A549 treated with ZK216348 at 1 μM for 4 hours (cell line): ENCODE data around the gene USP21. TPM values are rescaled to one million over a fixed set of nuclear protein-coding genes. Genes with fewer than 3 reads are reported as not detected.

Source experiments
- total RNA-seq: library from RNA; stranded (reverse); fragments of 200-300 nt; extraction: Qiagen RNA extraction; gene quantifications from 5 replicates; pipeline ENCODE4 v1.2.3, GENCODE V29; 2022; ENCODE audit warnings: low read depth

USP21 gene, protein sequence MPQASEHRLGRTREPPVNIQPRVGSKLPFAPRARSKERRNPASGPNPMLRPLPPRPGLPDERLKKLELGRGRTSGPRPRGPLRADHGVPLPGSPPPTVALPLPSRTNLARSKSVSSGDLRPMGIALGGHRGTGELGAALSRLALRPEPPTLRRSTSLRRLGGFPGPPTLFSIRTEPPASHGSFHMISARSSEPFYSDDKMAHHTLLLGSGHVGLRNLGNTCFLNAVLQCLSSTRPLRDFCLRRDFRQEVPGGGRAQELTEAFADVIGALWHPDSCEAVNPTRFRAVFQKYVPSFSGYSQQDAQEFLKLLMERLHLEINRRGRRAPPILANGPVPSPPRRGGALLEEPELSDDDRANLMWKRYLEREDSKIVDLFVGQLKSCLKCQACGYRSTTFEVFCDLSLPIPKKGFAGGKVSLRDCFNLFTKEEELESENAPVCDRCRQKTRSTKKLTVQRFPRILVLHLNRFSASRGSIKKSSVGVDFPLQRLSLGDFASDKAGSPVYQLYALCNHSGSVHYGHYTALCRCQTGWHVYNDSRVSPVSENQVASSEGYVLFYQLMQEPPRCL
- 15.0 to 24.1 TPM (median 20.5 TPM) in 5 replicates for total RNA-seq

DNA sequence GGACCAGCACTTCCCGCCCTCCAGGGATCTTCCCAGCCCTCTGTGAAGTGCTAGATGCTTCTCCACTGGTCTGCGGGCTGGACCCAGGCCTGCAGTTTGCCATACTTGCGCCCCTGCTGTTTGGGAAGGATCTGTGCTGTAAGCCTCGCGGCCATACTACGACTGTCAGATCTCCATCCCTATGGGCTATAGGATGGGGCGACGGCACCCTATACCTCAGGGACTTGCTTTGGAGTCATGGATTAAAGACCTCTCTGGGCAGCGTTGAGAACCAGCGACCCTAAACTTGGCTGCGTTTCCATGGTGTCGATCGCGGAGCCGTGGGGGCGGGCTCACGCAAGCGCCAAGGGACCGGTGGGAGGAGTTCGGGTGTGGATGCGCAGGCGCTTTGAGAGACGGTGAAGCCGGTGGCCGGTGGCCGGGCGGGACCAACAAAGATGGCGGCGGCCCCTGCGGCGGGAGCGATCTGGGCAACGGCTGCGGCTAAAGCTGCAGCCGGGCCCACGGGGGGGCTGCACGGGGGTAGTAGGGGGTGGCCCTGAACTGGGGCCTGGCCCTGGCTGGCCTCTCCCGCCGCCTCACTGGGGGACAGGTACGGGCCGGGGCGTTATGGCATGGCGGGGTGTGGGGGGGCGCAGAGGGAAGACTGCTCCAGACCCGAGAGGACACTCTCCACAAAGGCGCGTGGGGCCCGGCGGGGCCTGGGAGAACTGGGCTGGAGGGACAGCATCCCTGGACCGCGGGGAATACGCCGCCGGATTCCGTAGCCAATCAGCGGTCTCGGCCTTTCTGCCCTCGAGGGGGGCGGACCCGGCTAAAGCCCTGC, at the start of gene USP21:
TSS of gene USP21 (plus strand) at position 414 of the 826 bp plus-strand sequence. CDS start 1,141 bp downstream, outside the sequence.

DNA sequence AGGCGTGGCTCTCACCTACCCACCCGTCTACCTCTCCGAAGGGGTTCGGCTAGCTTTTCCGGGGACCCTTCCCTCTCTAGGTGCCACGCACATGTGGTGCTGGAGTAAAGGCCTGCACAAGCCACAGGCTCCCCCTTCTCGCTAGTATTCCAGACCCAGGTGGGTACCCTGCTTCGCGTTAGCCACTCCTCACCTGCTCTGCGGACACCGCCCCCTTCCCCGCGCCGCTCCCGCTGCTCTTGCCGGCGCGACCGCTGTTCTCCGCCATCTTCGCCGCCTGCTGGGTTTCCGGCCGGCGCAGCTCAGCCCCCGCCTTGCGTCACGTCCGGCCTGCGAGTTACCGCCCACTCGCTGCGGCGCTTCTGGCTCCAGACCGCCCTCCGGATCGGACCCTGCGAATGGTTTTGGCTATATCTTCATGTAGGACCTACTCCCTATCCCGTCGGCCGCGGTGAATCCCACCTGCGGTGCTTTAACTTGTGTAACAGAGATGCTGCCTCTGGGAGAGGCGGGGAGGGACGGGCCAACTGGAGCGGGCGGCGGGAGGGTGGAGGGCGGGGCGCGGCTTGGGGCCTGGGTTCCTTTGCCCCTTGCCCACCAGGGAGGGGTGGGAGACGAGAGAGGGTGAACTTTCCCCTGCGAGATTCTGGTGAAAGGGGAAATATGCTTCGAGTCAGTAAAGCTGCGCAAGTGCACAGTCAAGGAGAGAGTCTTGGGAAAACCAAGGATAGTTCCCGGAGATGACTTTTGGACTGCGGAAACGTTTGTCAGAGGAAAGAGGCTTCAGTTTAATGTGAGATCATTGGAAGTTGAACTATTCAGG, 41.3 kb upstream of the USP21 start, which contains the start of the genes NIT1 and PFDN2:
TSS of gene NIT1 (plus strand) at position 347 of the 823 bp plus-strand sequence. CDS start at position 419, 72 bp downstream.
TSS of gene PFDN2 (minus strand) at position 279 of the 823 bp plus-strand sequence. CDS start at position 268, 11 bp downstream.

DNA sequence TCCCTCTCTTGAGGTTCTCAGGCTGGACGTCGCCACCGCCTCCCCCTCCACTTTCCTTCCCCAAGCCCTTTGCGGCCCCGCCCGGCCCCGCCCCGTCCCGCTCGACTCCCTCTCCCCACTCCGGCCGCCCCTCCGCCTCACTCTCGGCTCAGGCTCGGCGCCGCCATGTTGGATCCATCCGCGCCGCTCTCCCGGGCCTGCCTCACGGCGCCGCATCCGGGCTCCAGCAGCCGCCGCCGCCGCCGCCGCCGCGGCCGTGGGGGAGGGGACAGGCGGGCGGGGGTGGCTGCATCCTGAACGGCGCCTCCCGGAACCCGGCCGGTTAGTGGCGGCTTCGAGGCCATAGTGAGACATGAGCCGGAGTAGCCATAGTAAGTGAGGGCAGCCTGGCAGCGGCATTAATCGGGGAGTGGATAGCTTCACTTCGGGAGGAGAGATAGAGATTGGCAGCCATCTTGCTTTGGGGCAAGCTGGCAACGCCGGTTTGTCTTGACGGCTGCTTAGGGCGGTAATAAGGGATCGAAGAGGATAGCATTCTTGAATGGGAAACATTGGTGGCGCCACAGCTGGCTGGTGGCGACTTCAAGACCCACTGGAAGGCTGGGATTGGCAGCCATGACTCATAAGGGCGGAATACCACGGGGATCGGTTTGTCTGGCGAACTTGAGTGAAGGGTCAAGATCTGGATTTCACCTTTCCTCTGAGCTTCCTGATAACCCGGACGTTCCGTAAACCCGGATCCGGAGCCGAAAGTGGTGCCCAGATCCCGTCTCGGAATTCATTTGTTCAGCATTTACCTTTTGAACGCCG, 26.7 kb upstream of the USP21 start, which contains the start of gene DEDD:
TSS of gene DEDD (minus strand) at position 258 of the 810 bp plus-strand sequence. CDS start 8,205 bp downstream, outside the sequence.

DNA sequence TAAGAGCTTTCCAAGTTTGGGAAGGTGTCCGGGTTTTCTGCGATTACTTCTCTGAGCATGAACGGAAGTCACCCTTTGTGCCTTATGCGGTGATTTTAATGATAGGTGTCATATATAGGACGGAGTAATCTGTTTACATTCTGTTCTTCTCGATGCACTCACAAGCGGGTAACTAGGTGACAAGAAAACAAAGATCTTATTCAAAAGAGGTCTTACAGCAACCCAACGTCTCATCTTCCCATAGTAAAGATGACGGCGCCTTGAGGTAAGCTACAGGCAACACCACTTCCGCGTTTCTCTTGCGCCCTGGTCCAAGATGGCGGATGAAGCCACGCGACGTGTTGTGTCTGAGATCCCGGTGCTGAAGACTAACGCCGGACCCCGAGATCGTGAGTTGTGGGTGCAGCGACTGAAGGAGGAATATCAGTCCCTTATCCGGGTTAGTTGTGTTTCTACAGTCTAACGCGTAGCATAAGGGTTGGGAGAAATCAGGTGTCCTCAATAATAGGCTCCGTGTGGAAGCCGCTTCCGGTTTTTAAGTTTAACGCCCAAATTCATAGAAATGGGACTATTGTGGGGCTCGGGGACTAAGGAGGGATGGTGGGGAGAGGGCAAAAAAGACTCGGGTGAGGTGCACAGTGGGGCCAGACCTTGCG, 5.5 kb upstream of the USP21 start, which contains the start of gene UFC1:
TSS of gene UFC1 (plus strand) at position 297 of the 656 bp plus-strand sequence. CDS start at position 317, 20 bp downstream.

DNA sequence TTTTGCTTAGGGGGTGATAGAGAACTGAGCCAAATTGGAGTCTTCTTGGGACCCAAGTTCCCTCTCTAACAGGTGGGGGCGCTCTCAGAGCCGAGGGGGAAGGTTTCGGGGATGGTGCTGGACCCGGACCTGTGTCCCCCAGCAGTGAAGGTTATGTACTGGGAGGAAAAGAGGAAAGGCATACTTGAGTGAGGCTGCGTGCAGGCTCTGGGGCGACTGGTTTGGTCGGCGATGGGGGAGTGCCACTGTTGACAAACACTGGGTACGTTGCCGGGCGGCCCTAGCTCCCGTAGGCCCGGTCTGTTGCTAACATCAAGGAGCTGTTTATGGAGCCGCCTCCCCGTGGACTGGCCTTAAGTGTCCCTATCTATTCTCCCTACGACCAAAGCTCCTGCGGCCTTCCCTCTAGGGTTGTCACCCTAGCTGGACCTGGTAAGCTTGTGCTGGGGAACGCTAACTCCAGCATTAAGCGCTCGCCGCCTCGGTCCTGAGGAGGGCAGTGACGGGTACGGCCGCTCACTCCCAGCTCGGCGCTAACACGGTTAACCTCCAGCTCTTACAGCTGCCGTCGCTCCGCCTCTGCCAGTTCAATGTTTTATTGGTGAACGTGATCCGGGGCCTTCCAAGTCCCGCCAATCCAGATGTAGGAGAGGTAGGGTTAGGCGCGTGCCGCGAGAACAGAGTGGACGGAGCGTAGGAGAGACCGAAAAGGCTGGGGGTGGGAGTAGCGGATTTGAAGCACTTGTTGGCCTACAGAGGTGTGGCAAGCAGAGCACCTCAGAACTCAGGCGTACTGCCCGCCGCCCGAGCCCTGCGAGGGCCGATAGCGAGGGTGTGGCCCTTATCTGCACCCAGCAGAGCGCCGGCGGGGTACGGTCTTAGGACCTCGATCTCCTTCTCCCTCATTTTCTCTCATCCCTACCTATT, 6.7 kb downstream of the USP21 start, which contains the start of gene PPOX:
TSS of gene PPOX (plus strand) at position 685 of the 927 bp plus-strand sequence. CDS start 422 bp downstream, outside the sequence.

DNA sequence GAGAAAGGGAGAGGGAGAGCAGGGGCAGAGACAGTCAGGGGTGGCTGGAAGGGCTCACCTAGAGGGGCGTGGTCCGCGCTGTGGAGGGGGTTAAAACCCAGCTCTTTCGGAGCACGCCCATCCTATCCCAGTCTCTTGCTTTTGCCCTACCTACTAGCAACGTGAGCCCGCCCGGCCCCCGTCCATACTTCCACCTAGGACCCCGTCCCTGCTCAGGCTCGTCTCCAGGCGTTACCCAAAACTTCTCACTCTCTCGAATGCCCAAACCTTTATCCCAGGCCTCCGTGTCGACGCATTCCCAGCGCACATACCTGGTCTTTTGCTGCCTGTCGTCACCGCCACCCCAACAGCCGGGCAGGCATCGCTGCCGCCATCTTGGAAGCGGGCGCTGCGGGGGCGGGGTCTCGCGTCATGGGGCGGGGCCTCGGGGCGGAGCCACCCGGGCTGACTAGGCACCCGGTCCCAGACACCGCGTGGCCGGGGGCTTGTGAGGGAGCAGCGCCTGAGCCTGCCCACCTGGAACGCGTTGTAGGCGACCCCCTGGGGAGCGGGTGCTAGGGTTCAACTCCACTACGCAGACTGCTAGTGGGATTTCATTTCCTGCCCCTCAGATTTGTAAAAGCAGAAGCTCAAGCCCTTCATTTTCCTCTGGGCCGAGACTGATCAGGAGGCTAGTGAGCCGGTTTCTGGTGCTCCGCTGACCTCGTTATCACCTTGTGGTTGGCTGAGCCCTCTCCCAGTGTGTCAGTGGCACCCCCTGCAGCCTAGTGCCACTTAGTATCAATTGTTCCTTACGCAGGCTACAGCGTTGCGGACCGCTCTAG, 18.0 kb downstream of the USP21 start, which contains the start of gene B4GALT3:
TSS of gene B4GALT3 (minus strand) at position 396 of the 824 bp plus-strand sequence. CDS start 1,447 bp downstream, outside the sequence.

DNA sequence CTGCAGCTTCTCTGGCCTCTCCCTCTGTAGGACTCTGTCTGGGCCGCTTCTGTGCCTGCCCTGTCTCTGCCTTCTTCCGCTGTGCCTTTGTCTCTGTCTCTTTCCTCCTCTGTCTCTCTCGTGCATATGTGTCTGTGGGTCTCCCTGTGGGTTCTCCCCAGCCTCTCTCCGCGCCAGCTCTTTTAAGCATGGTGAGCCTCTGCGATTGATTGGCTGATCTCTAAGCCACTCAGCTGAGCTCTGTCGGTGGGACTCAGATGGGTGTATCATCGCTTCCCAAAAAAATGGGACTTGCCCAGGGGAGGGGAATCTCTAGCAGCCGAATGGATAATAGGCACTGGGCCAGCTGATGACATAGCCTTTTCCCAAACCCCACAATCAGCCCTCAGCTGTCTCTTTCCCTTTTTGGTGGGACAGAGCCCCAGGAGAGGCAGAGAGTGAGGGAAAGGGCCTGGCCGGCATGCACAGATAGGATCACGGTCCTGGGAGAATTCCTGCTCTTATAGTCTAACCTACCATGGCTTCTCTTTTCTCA, 39.7 kb downstream of the USP21 start, which contains the start of gene ADAMTS4:
TSS of gene ADAMTS4 (minus strand) at position 158 of the 535 bp plus-strand sequence. CDS start 427 bp downstream, outside the sequence.

DNA sequence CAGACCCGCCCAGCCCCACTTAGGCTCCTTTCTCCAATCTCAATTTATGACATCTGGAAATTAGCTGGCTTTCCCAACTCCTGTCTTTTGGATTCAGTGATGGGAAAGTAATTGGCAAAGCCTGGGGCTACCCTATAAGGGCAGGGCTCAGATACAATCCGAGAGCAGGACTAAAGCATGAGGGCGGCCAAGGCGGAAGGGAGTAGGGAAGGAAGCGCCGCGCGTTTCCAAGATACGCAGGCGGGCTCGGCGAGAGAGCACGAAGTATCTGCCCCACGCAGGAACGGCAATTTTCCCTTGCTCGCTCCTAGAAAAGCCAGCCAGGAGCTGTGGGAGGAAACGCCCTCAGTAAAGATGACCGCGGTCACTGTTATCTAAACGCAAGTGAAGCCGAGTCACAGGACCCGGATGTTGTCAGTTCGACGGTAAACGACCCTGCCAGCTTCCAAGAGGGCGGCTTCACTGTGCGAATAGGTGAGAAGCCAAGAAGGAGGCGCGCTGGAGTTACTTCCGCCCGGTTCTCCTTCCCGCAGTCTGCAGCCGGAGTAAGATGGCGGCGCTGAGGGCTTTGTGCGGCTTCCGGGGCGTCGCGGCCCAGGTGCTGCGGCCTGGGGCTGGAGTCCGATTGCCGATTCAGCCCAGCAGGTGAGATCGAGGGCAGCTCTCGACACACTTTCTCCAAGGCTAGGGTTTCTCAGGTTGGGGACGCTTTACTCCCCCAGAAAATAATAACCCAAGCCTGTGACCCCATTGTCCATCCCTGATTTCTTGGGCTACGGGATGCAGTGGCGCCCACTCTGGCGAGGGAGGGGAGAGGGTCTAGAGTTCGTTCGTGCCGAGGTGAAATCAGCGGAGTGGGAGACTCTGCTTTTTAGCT, 42.8 kb downstream of the USP21 start, which contains the start of gene NDUFS2:
TSS of gene NDUFS2 (plus strand) at position 532 of the 877 bp plus-strand sequence. CDS start at position 551, 19 bp downstream.

DNA sequence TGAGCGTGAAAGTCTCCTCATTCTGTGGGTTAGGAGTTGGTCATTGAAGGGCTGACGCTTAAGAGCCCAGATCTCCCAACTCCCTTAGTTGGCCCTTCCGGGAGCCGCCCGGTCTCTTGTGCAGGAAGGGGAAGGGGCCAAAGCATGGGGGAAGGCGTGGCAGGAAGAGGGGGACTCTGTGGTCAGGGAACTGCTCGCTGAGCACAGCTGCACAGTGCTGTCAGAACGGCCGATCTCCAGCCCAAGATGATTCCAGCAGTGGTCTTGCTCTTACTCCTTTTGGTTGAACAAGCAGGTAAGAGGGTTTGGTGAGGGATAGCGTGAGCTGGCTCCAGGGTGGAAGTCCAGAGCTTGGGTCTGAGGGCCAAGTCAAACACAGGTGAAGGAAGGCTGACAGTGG, 55.8 kb downstream of the USP21 start, which contains the start of gene FCER1G:
TSS of gene FCER1G (plus strand) at position 220 of the 400 bp plus-strand sequence. CDS start at position 247, 27 bp downstream.

Other genes with a start within 250 kb of the USP21 start
- gene ITLN2, start 204.7 kb upstream of the USP21 start, total RNA-seq, result 0.14 to 1.1 TPM (median 0.36 TPM) in 5 replicates
- gene F11R, start 138.3 kb upstream of the USP21 start, total RNA-seq, result 43.1 to 66.6 TPM (median 47.2 TPM) in 5 replicates
- gene TSTD1, start 120.5 kb upstream of the USP21 start, total RNA-seq, result 0.49 to 0.78 TPM (median 0.67 TPM) in 4 of 5 replicates, not detected in the other
- gene USF1, start 113.5 kb upstream of the USP21 start, total RNA-seq, result 45.3 to 50.5 TPM (median 49.9 TPM) in 5 replicates
- gene ARHGAP30, start 89.6 kb upstream of the USP21 start, total RNA-seq, result 0.06 to 0.19 TPM (median 0.08 TPM) in 5 replicates
- gene NECTIN4, start 69.9 kb upstream of the USP21 start, total RNA-seq, result 0.81 to 2.9 TPM (median 2.0 TPM) in 5 replicates
- 1.1 to 2.2 TPM (median 2.0 TPM) in 5 replicates for gene KLHDC9, start 61.1 kb upstream of the USP21 start, total RNA-seq
- 106 to 128 TPM (median 117 TPM) in 5 replicates for gene PFDN2, start 41.5 kb upstream of the USP21 start, total RNA-seq
- gene NIT1, start 41.4 kb upstream of the USP21 start, total RNA-seq, result 23.3 to 38.9 TPM (median 30.2 TPM) in 5 replicates
- gene DEDD, start 26.8 kb upstream of the USP21 start, total RNA-seq, result 24.5 to 35.9 TPM (median 32.3 TPM) in 5 replicates
- gene UFC1, start 5.5 kb upstream of the USP21 start, total RNA-seq, result 85.4 to 154 TPM (median 93.0 TPM) in 5 replicates
- gene PPOX, start 6.9 kb downstream of the USP21 start, total RNA-seq, result 10.7 to 19.4 TPM (median 16.6 TPM) in 5 replicates
- gene B4GALT3, start 18.0 kb downstream of the USP21 start, total RNA-seq, result 18.3 to 28.9 TPM (median 25.6 TPM) in 5 replicates
- gene ADAMTS4, start 39.6 kb downstream of the USP21 start, total RNA-seq, result 0.02 TPM in 1 of 5 replicates, not detected in the others
- gene NDUFS2, start 42.9 kb downstream of the USP21 start, total RNA-seq, result 79.0 to 87.4 TPM (median 84.3 TPM) in 5 replicates
- 0.70 TPM in 1 of 5 replicates, not detected in the others for gene FCER1G, start 55.8 kb downstream of the USP21 start, total RNA-seq
- gene APOA2, start 64.1 kb downstream of the USP21 start, total RNA-seq, result not detected in 5 replicates
- 9.5 to 12.8 TPM (median 11.3 TPM) in 5 replicates for gene TOMM40L, start 66.6 kb downstream of the USP21 start, total RNA-seq
- not detected in 5 replicates for gene NR1I3, start 78.7 kb downstream of the USP21 start, total RNA-seq
- 0.11 TPM in 1 of 5 replicates, not detected in the others for gene PCP4L1, start 99.2 kb downstream of the USP21 start, total RNA-seq
- 0.21 to 0.57 TPM (median 0.45 TPM) in 4 of 5 replicates, not detected in the other for gene MPZ, start 150.5 kb downstream of the USP21 start, total RNA-seq
- gene SDHC, start 154.9 kb downstream of the USP21 start, total RNA-seq, result 236 to 252 TPM (median 244 TPM) in 5 replicates
- gene CFAP126, start 208.4 kb downstream of the USP21 start, total RNA-seq, result 0.33 to 0.60 TPM (median 0.49 TPM) in 3 of 5 replicates, not detected in the others